ENCODE data around the gene PLB1.

The PLB1 gene

DNA sequence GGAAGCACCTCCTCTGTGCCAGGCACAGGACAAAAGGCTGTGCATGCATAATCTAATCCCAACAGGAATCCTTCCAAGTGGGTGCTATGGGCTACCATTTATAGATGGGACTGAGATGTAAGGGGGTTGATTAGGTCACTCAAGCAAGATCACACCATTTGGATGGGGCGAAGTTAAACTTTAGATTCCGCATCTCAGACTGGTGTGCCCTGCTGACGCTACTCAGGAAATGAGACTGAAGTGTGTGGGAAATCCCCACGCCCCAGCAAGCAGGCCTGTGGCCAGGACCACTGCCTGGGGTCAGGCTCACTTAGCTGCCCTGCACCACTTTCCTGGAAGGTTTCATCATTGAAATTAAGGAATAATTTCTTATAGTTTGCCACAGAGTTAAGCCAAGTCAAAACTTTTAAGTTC lies 185.3 kb downstream of the PLB1 start:
- no peak overlapping the region for H3K4me3 ChIP-seq (ENCODE audit: low read length)
- DNase-seq (ENCODE audit: low read depth): no peak
- no peak for TF ChIP-seq CTCF (conservative IDR thresholded peaks at IDR 0.05; ENCODE audit: low read depth, low read length)

- no peak for DNase-seq (ENCODE audit: low read depth)
- no peak for TF ChIP-seq CTCF (conservative IDR thresholded peaks at IDR 0.05; ENCODE audit: low read depth, low read length)
- no peak overlapping the region for H3K4me3 ChIP-seq (ENCODE audit: low read length)
These were observed 185.7 kb downstream of the PLB1 start for GRCh38 chr2:28681606-28682005.

- no peak overlapping the region for H3K4me3 ChIP-seq (ENCODE audit: low read length)
- no peak for TF ChIP-seq CTCF (conservative IDR thresholded peaks at IDR 0.05; ENCODE audit: low read depth, low read length)
- DNase-seq (ENCODE audit: low read depth): peak; percentile 73
These were observed 187.3 kb downstream of the PLB1 start for GRCh38 chr2:28683100-28683706.

- H3K4me3 ChIP-seq (ENCODE audit: low read length): no peak overlapping the region
- DNase-seq (ENCODE audit: low read depth): no peak
- no peak for TF ChIP-seq CTCF (conservative IDR thresholded peaks at IDR 0.05; ENCODE audit: low read depth, low read length)
These were observed 188.4 kb downstream of the PLB1 start for GRCh38 chr2:28684142-28684858.

GRCh38 chr2:28687171-28687570 lies 191.3 kb downstream of the PLB1 start:
- no peak overlapping the region for H3K4me3 ChIP-seq (ENCODE audit: low read length)
- no peak for TF ChIP-seq CTCF (conservative IDR thresholded peaks at IDR 0.05; ENCODE audit: low read depth, low read length)
- no peak for DNase-seq (ENCODE audit: low read depth)

DNA sequence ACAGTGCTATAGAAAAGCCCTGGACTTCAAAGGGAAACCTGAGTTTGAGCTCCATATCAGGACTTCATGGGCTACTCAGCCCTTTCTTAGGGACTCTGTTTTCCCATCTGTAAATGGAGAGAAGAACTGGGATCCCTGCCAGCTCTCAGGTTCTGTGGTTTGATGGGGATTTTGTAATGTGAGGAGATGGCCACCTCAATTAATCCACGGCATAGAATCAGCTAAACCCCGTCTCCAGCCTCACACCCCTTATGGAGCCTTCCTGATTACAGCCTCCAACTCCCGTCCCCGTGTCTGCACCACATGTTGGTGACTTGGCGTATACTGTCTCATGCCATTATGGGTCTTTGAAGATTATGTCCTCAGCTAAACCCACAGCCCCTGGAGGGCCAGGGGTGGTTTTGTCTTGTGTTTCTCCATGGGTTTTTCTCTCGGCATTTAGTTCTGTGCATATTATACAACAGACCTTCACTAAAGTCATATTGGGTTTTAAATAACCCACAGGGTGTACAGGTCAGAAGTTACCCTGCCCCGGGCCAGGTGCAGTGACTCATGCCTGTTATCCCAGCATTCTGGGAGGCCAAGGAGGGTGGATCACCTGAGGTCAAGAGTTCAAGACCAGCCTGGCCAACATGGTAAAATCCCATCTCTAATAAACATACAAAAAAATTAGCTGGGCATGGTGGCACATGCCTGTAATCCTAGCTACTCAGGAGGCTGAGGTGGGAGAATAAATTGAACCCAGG lies 192.0 kb downstream of the PLB1 start:
- no peak overlapping the region for H3K4me3 ChIP-seq (ENCODE audit: low read length)
- DNase-seq (ENCODE audit: low read depth): no peak
- no peak for TF ChIP-seq CTCF (conservative IDR thresholded peaks at IDR 0.05; ENCODE audit: low read depth, low read length)

Measured in retinal pigment epithelial cell (primary cell).